K562 (cell line): ENCODE results near the gene NACAD. TPM values are rescaled to one million over a fixed set of nuclear protein-coding genes. Genes with fewer than 3 reads are reported as not detected.

Experiments used
- ATAC-seq: fragments of 200-7000 bp; cut with Tn5 transposase; 3 replicates; pipeline ENCODE4 v1.9.1; 2020; ENCODE audit warnings: moderate library complexity
- BruUV-seq: library from RNA; stranded (reverse); fragments of 400-500 nt; replicated peaks from 2 replicates; lab custom pipeline; 2021; lab: Mats Ljungman, UMichigan
- CTCF ChIA-PET: fragments of 300-600 bp; formaldehyde crosslinking; extraction: SDS; loops from one replicate; lab custom pipeline; 2021; ENCODE audit warnings: low intra/inter-chr PET ratio; lab: Yijun Ruan, JAX
- POLR2A ChIA-PET: fragments of 300-600, 350-650 bp; sonication (Branson Sonifier 250); formaldehyde crosslinking; extraction: SDS; loops from one replicate; lab custom pipeline; 2021; ENCODE audit warnings: antibody characterized with exemption, inconsistent platforms; lab: Yijun Ruan, JAX
- DNase-seq, 4 experiments: peaks; one replicate each; pipeline versions ENCODE4 v3.0.0 to v3.0.0-alpha.2; 2011 to 2018; ENCODE audit warnings: low spot score in 3 of 4, mixed read lengths in 3 of 4; ENCODE audit errors: extremely low read depth in 1 of 4
- FAIRE-seq: peaks from 2 replicates; lab custom pipeline; 2011; peaks lifted over from hg19 to GRCh38; lab: Jason Lieb, UNC
- H2AFZ ChIP-seq: 2 replicates; pipeline ENCODE4 v1.6.0; 2011; ENCODE audit warnings: low read depth, low read length, control low read depth, inconsistent platforms
- H3K27ac ChIP-seq: fragments of 200-600 bp; 3 replicates; pipeline ENCODE4 v1.8.0; 2011; ENCODE audit warnings: low read depth, mild to moderate bottlenecking, control low read depth, inconsistent platforms, low read length, moderate library complexity, mixed read lengths; ENCODE audit errors: extremely low read depth
- H3K27me3 ChIP-seq, 2 experiments: fragments of 300-600 bp in 1 of 2; 2 replicates in 1 of 2; 3 replicates in 1 of 2; pipeline versions ENCODE4 v1.6.0 to v1.8.0; 2011; ENCODE audit warnings: inconsistent platforms in 2 of 2, low read length in 2 of 2, mild to moderate bottlenecking in 1 of 2, mixed read lengths in 1 of 2, moderate library complexity in 1 of 2; ENCODE audit not compliant: control insufficient read depth in 2 of 2, insufficient read depth in 2 of 2
- H3K36me3 ChIP-seq: fragments of 300-600 bp; 3 replicates; pipeline ENCODE4 v1.8.0; 2011; ENCODE audit warnings: mild to moderate bottlenecking, low read length, inconsistent platforms; ENCODE audit not compliant: control insufficient read depth, insufficient read depth
- H3K4me1 ChIP-seq, 2 experiments: fragments of 200-600 bp in 1 of 2; replicated peaks in 1 of 2; 2 replicates in 1 of 2; 3 replicates in 1 of 2; pipeline versions ENCODE4 v1.5.1 to v1.8.0; 2011; ENCODE audit warnings: inconsistent platforms in 2 of 2, low read length in 2 of 2, mild to moderate bottlenecking in 1 of 2, mixed read lengths in 1 of 2, moderate library complexity in 1 of 2; ENCODE audit not compliant: control insufficient read depth in 2 of 2, insufficient read depth in 2 of 2
- H3K4me2 ChIP-seq: 2 replicates; pipeline ENCODE4 v1.6.1; 2011; ENCODE audit warnings: low read length, control low read depth, inconsistent platforms, mixed read lengths; ENCODE audit not compliant: insufficient read depth
- H3K4me3 ChIP-seq: fragments of 200-600 bp; sonication (generic), shearing (Covaris generic); 2 replicates; pipeline ENCODE4 v1.5.1; 2016; ENCODE audit warnings: control low read depth, inconsistent platforms
- H3K79me2 ChIP-seq: fragments of 200-600 bp; 3 replicates; pipeline ENCODE4 v1.8.0; 2011; ENCODE audit warnings: low read length, inconsistent platforms; ENCODE audit not compliant: control insufficient read depth, insufficient read depth
- H3K9ac ChIP-seq, 2 experiments: 2 replicates each; pipeline versions ENCODE4 v1.6.0 to v1.6.1; 2011; ENCODE audit warnings: low read depth in 2 of 2, low read length in 2 of 2, control low read depth in 1 of 2, inconsistent platforms in 1 of 2, mild to moderate bottlenecking in 1 of 2, mixed read lengths in 1 of 2; ENCODE audit not compliant: insufficient read depth in 1 of 2
- H3K9me1 ChIP-seq: one replicate; pipeline ENCODE4 v1.6.0; 2011; ENCODE audit warnings: inconsistent platforms, mild to moderate bottlenecking, low read length, moderate library complexity; ENCODE audit not compliant: control insufficient read depth, insufficient read depth
- H3K9me3 ChIP-seq: replicated peaks from 2 replicates; pipeline ENCODE4 v1.5.1; 2011; ENCODE audit warnings: low read depth, low read length, inconsistent platforms; ENCODE audit not compliant: control insufficient read depth, insufficient read depth
- H4K20me1 ChIP-seq: replicated peaks from 2 replicates; pipeline ENCODE4 v1.6.1; 2011; ENCODE audit warnings: low read length, inconsistent platforms, mixed read lengths; ENCODE audit not compliant: control insufficient read depth, insufficient read depth
- CBX2 ChIP-seq: fragments of 200-600 bp; sonication (generic); IDR thresholded peaks from one replicate; pipeline ENCODE4 v1.6.1; 2012; ENCODE audit warnings: mild to moderate bottlenecking, low read length, inconsistent platforms; ENCODE audit not compliant: insufficient read depth, poor library complexity, severe bottlenecking
- CSDE1 ChIP-seq, 2 experiments: fragments of 450-650 bp; IDR thresholded peaks; 2 replicates each; pipeline ENCODE4 v1.6.1; 2016; ENCODE audit warnings: mild to moderate bottlenecking in 1 of 2
- DMBX1 ChIP-seq: fragments of 250-450 bp; sonication (Bioruptor Pico); IDR thresholded peaks from 2 replicates; pipeline ENCODE4 v1.8.0; 2022; ENCODE audit warnings: inconsistent platforms, mild to moderate bottlenecking, moderate library complexity, borderline replicate concordance
- HMGN3 ChIP-seq: IDR thresholded peaks from 2 replicates; pipeline ENCODE4 v1.6.1; 2011; ENCODE audit warnings: borderline replicate concordance, low read depth, mild to moderate bottlenecking, mixed read lengths, low read length; ENCODE audit not compliant: insufficient read length; ENCODE audit errors: extremely low read depth
- IFI16 ChIP-seq: fragments of 250-450 bp; sonication (Bioruptor Pico); IDR thresholded peaks from 2 replicates; pipeline ENCODE4 v2.1.2; 2022; ENCODE audit warnings: mild to moderate bottlenecking, inconsistent platforms
- KHSRP ChIP-seq: fragments of 450-650 bp; IDR thresholded peaks from 2 replicates; pipeline ENCODE4 v1.6.1; 2017
- LARP7 ChIP-seq: fragments of 450-650 bp; IDR thresholded peaks from 2 replicates; pipeline ENCODE4 v1.6.1; 2016
- NR2F6 ChIP-seq: fragments of 450-650 bp; formaldehyde crosslinking; IDR thresholded peaks from 2 replicates; pipeline ENCODE4 v1.4.0; 2020; ENCODE audit warnings: mild to moderate bottlenecking
- POLR2A ChIP-seq: fragments of 450-650 bp; conservative IDR thresholded peaks from 2 replicates; pipeline ENCODE4 v1.6.1; 2016
- POU5F1 ChIP-seq: fragments of 150-350 bp; IDR thresholded peaks from 2 replicates; pipeline ENCODE4 v1.6.1; 2014; ENCODE audit warnings: borderline replicate concordance, low read length, low read depth, mild to moderate bottlenecking; ENCODE audit not compliant: partially characterized antibody
- RBM34 ChIP-seq: fragments of 200-400 bp; formaldehyde crosslinking; IDR thresholded peaks from 2 replicates; pipeline ENCODE4 v1.6.1; 2018; ENCODE audit warnings: low read length, borderline replicate concordance; ENCODE audit not compliant: insufficient read depth
- SAFB ChIP-seq: fragments of 200-400 bp; formaldehyde crosslinking; IDR thresholded peaks from 2 replicates; pipeline ENCODE4 v1.6.1; 2017; ENCODE audit warnings: low read depth, low read length, borderline replicate concordance
- SAP30 ChIP-seq: fragments of 200-600 bp; sonication (generic); IDR thresholded peaks from 2 replicates; pipeline ENCODE4 v1.6.1; 2012; ENCODE audit warnings: borderline replicate concordance, low read depth, mild to moderate bottlenecking, moderate library complexity, low read length, control low read depth, inconsistent platforms; ENCODE audit not compliant: insufficient read depth, poor library complexity, severe bottlenecking
- SMARCC2 ChIP-seq: fragments of 450-650 bp; IDR thresholded peaks from 2 replicates; pipeline ENCODE4 v1.6.1; 2017; ENCODE audit warnings: antibody characterized with exemption, moderate library complexity, mild to moderate bottlenecking, low read depth
- STAT5B ChIP-seq: fragments of 250-450 bp; sonication (Bioruptor Pico); IDR thresholded peaks from 2 replicates; pipeline ENCODE4 v1.8.0; 2021; ENCODE audit warnings: mild to moderate bottlenecking, inconsistent platforms
- TFE3 ChIP-seq: fragments of 450-650 bp; formaldehyde crosslinking; IDR thresholded peaks from 2 replicates; pipeline ENCODE4 v1.4.0; 2020; ENCODE audit warnings: mild to moderate bottlenecking, mixed read lengths
- ZBTB17 ChIP-seq: fragments of 450-650 bp; formaldehyde crosslinking; IDR thresholded peaks from 2 replicates; pipeline ENCODE4 v1.4.0; 2020; ENCODE audit warnings: mild to moderate bottlenecking
- ZFP30 ChIP-seq: fragments of 250-450 bp; sonication (Bioruptor Pico); IDR thresholded peaks from 2 replicates; pipeline ENCODE4 v1.8.0; 2022; ENCODE audit warnings: moderate library complexity, mild to moderate bottlenecking, inconsistent platforms, borderline replicate concordance
- ZNF12 ChIP-seq: sonication (generic); formaldehyde crosslinking; IDR thresholded peaks from 2 replicates; pipeline ENCODE4 v1.4.0; 2020; ENCODE audit warnings: mild to moderate bottlenecking, missing genetic modification reagents
- WGBS: fragments of 100-300 bp; shearing (Covaris generic); methylation state at CpG from one replicate; pipeline ENCODE4 v1.1.6; 2016; ENCODE audit warnings: low coverage, mixed read lengths; ENCODE audit not compliant: insufficient coverage; ENCODE audit errors: missing lambda C conversion rate; 5-methylcytosine and 5-hydroxymethylcytosine counted together
- in situ Hi-C: fragments of 300-500 bp; cut with MboI; formaldehyde crosslinking; loops from 4 replicates; pipeline ENCODE4 v1.15.0; 2018; ENCODE audit warnings: inconsistent platforms, mixed read lengths
- intact Hi-C: fragments of 100-400 bp; cut with micrococcal nuclease; formaldehyde crosslinking; loops from 2 replicates; pipeline ENCODE4 v1.14.2; 2022
- polyA plus RNA-seq, 8 experiments: library from polyadenylated mRNA; depleted of rRNA in 4 of 8; stranded (reverse) in 5 of 8; unstranded in 3 of 8; fragments of >200 nt; fragmentation: Nextera tagmentation in 2 of 8; fragmentation: Illumina TruSeq in 1 of 8; extraction: Ambion mirVana in 2 of 8; extraction: Trizol in 1 of 8; gene quantifications; 2 replicates each; pipeline versions ENCODE4 v1.2.1 to v1.2.3, GENCODE V29; 2011 to 2014; ENCODE audit warnings: inconsistent platforms in 1 of 8, missing spikeins in 1 of 8
- total RNA-seq, 7 experiments: library from RNA; depleted of rRNA in 6 of 7; stranded (reverse); fragments of >200 nt in 6 of 7; fragmentation: Illumina TruSeq in 2 of 7; extraction: Trizol in 2 of 7; gene quantifications; 2 replicates each; pipeline versions ENCODE4 v1.2.1 to v1.2.3, GENCODE V29; 2011 to 2021; ENCODE audit warnings: low replicate concordance in 1 of 7

The NACAD gene
- total and polyA plus RNA-seq, 9 of the 15 experiments (the other 6 are each of a cell fraction or from before 2014, with no cell fraction given), result under 0.01 to 0.03 (median 0.02) TPM; not detected in 5

- intact Hi-C loops, result no loop called here
- no peaks in the 10 kb centered on the region for H3K9me1 ChIP-seq
- no peak overlapping the region for H3K27ac ChIP-seq
- in situ Hi-C loops, result no loop called here
- no peak overlapping the region for H3K4me2 ChIP-seq
- no peak overlapping the region for H2AFZ ChIP-seq
- no peaks in the 10 kb centered on the region for H3K4me1 ChIP-seq
- TF ChIP-seq DMBX1, result no peak
- no peak for TF ChIP-seq STAT5B
- TF ChIP-seq SAP30, result no peak
- no peak for TF ChIP-seq POU5F1
- no peak for TF ChIP-seq ZBTB17 (CRISPR knock-in tag)
- TF ChIP-seq POLR2A, result no peak
- no peak for TF ChIP-seq KHSRP
- no peak for TF ChIP-seq RBM34
- no peak for TF ChIP-seq CSDE1 (IDR thresholded peaks at IDR 0.05)
- TF ChIP-seq HMGN3, result no peak
- TF ChIP-seq SAFB, result no peak
- no peak for TF ChIP-seq SMARCC2
- no peak for TF ChIP-seq NR2F6
- TF ChIP-seq ZNF12 (CRISPR knock-in tag), result no peak
- no peak for TF ChIP-seq TFE3
- TF ChIP-seq ZFP30, result no peak
- TF ChIP-seq IFI16 (CRISPR knock-in tag), result no peak
- TF ChIP-seq LARP7, result no peak
- no peak for TF ChIP-seq CBX2
- 79% methylated on average over 5 of the region's 5 CpGs for WGBS
- ChIA-PET POLR2A (interaction anchor here (0.7 kb wide), 1 partner anchor 29 kb away, joined by 3 read pairs; no protein-coding TSS in a partner anchor), CTCF (no interaction called here)
- DNase-seq (no peak), ATAC-seq (no peak), FAIRE-seq (no peak)
- no peak overlapping the region for H3K4me3 ChIP-seq
- H3K9me3 ChIP-seq, result no peaks in the 10 kb centered on the region
- no peaks in the 10 kb centered on the region for H4K20me1 ChIP-seq
- H3K36me3 ChIP-seq, result peaks cover 13% of the 10 kb centered on the region; the same call in 2 of the 3 replicates
- H3K9ac ChIP-seq, result no peak overlapping the region
- H3K79me2 ChIP-seq, result peaks cover 39% of the 10 kb centered on the region
- no TSS peak for BruUV-seq
- H3K27me3 ChIP-seq, result no peaks in the 10 kb centered on the region
Measured at GRCh38 chr7:45057878-45058277, 30.9 kb downstream of the NACAD start.
